ENCODE data around the gene ZNF837.

- no peak for TF ChIP-seq CTCF (IDR thresholded peaks at IDR 0.05)
- TF ChIP-seq POLR2AphosphoS5 (IDR thresholded peaks at IDR 0.05; ENCODE audit: insufficient read depth in 1 of 2, low read depth in 1 of 2) = no peak
- no peak for TF ChIP-seq POLR2A (IDR thresholded peaks at IDR 0.05)
These were observed 23.2 kb downstream of the ZNF837 start for GRCh38 chr19:58357481-58358145.
